Effector memory CD4-positive, alpha-beta T cell (primary cell): Measurements from ENCODE around the gene SVIL.
"Not testable (repeated sequence)": the region's sequence is repeated elsewhere in the genome, so short reads cannot be mapped to it uniquely, and the experiment has no call there.

Experiments used
- DNase-seq, 3 donors: peaks; one replicate each; pipeline ENCODE4 v3.0.0-alpha.2; 2020
- H3K27ac ChIP-seq: 2 replicates; pipeline ENCODE4 v1.7.0; 2013; ENCODE audit warnings: mild to moderate bottlenecking, low read length, moderate library complexity; ENCODE audit not compliant: insufficient read depth, poor library complexity, severe bottlenecking
- H3K27me3 ChIP-seq: replicated peaks from 2 replicates; pipeline ENCODE4 v1.7.0; 2013; ENCODE audit warnings: mild to moderate bottlenecking, low read length; ENCODE audit not compliant: insufficient read depth, control insufficient read depth, poor library complexity, severe bottlenecking
- H3K36me3 ChIP-seq: 2 replicates; pipeline ENCODE4 v1.7.0; 2013; ENCODE audit warnings: mild to moderate bottlenecking, low read length, moderate library complexity; ENCODE audit not compliant: control insufficient read depth, insufficient read depth
- H3K4me1 ChIP-seq: 2 replicates; pipeline ENCODE4 v1.7.0; 2013; ENCODE audit warnings: low read length, mild to moderate bottlenecking; ENCODE audit not compliant: control insufficient read depth, insufficient read depth, poor library complexity, severe bottlenecking
- H3K4me3 ChIP-seq: 2 replicates; pipeline ENCODE4 v1.7.0; 2013; ENCODE audit warnings: low read length, low read depth, mild to moderate bottlenecking; ENCODE audit not compliant: insufficient read depth, poor library complexity, severe bottlenecking
- H3K9me3 ChIP-seq: 2 replicates; pipeline ENCODE4 v1.7.0; 2013; ENCODE audit warnings: mild to moderate bottlenecking, low read length, moderate library complexity; ENCODE audit not compliant: control insufficient read depth

SVIL gene

DNA sequence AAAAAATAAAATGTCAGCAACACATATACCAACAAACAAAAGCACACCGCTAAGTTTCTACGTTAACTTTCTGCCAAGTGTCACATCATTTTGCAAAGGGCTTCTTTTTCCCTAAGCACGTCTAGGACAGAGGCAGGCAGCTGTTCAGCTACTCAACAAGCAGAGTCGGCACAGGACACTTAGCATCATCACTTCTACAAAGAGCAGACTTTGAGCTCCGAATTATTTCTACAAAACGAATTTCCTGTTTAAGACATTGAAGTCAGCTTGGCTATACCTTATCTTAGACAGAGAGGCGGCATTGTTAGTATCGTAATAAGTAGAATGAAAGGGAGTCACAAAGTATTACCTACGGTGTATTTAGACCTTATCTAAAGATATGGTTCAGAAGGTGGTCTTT is 110.1 kb downstream of the SVIL start:
- H3K27ac ChIP-seq, result no peak overlapping the region
- H3K36me3 ChIP-seq, result peaks cover 50% of the 10 kb centered on the region
- no peaks in the 10 kb centered on the region for H3K9me3 ChIP-seq
- no peak for DNase-seq
- H3K4me1 ChIP-seq, result no peaks in the 10 kb centered on the region
- no peaks in the 10 kb centered on the region for H3K27me3 ChIP-seq
- H3K4me3 ChIP-seq, result no peak overlapping the region

DNA sequence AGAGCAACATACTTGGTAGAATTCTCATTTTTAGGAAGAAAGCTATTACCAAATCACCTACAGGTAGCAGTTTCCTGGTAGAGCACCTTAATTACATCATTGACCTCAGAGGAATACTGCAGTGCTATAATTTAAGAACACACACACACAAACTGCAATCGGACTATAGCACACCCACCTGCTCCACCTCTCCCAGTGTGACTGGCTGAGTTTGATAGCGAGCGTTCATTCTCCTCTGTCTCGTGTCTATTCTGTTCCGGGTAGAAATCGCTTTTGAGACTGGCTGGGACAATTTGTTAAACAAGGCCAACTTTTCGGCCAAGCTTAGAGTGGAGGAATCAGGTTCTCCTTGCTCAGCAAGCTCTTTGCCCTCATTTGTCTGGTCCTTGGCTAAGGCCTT is 110.5 kb downstream of the SVIL start:
- Histone ChIP-seq H3K36me3 (peaks cover 50% of the 10 kb centered on the region), H3K4me1 (no peaks in the 10 kb centered on the region)

DNA sequence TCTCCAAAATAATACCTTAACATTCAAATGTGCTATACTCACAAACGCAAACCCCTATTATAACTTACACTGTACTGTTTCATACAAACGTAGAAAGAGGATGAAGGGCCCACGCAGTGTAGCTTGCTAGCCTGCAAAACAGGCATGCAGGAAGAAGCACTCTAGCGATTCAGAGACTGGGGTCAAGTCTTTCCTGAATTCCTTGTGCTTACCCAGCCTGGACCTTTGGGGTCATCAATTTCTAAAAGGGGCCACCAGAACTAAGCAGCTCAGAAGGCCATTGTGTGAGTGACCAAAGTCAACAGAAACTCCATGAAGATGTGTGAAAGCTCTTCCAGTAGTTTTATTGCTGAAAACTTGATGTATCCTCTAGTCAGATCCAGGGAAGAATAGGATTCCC is 111.9 kb downstream of the SVIL start:
- no peaks in the 10 kb centered on the region for H3K4me1 ChIP-seq
- no peaks in the 10 kb centered on the region for H3K9me3 ChIP-seq
- H3K27ac ChIP-seq, result no peak overlapping the region
- H3K36me3 ChIP-seq, result peaks cover 58% of the 10 kb centered on the region
- no peaks in the 10 kb centered on the region for H3K27me3 ChIP-seq
- no peak overlapping the region for H3K4me3 ChIP-seq
- no peak for DNase-seq

More for the DNA sequence above, 110.5 kb downstream of the SVIL start:
- Histone ChIP-seq H3K9me3 (no peaks in the 10 kb centered on the region), H3K4me3 (no peak overlapping the region), H3K27ac (no peak overlapping the region), H3K27me3 (no peaks in the 10 kb centered on the region)
- DNase-seq, result no peak

DNA sequence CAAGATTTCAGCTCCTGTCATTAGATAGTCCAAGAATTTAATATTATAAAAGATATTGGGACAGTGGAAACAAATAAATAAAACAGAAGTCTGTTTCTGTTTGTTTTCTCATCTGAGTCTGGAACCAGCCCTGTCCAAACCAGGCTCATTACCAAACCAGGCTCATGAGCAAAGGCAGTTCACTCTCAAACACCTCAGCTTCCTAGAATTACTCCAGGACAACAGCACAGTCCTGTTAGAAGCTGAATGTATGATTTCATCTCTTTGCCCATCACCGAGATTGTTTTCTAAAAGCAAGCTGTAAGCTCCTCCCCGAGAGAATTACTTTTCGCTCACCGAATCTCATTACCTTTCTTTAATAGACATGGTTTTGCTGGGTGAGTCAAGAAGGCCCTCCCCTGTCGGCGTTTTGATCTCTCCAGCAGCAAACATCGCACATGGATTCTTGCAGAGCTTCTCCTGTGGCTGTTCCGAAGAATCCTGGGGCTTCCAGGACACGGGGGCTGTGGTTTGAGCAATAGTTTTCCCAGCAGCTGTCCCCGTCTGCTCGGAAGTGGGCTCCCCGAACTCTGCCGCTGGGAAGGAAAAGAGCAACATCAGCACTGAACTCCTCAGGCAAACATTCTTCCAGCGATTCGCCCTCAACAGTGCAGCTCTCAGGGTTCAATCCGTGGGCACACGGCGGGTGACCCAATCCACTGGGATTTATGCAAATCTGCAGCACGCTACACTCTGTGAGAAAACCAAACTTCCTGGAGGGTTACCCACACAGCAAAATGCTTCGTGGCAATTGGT is 112.5 kb downstream of the SVIL start:
- Histone ChIP-seq H3K9me3 (no peaks in the 10 kb centered on the region), H3K27me3 (no peaks in the 10 kb centered on the region), H3K36me3 (peaks cover 58% of the 10 kb centered on the region), H3K4me1 (no peaks in the 10 kb centered on the region), H3K4me3 (no peak overlapping the region), H3K27ac (no peak overlapping the region)
- DNase-seq, result no peak

DNA sequence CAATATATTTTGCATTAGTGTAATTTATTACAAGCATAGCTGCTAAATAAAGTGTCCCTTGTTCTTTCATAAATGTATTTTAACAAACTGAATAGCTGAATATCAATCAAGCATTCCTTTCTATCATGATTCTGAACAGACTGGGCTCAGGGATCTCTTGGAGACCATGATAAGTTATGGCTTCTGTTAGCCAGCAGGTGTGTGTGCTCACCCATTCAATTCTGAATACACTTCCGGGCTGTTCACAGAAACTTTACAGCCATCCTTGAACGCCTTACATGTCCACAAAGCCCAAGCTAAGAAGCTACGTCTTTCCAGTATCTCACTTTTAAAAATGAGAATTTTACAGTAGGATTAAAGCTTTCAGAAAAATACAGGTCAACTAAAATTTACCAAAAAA is 115.1 kb downstream of the SVIL start:
- H3K27ac ChIP-seq, result no peak overlapping the region
- no peak for DNase-seq
- peaks cover 42% of the 10 kb centered on the region for H3K36me3 ChIP-seq
- no peaks in the 10 kb centered on the region for H3K9me3 ChIP-seq
- no peaks in the 10 kb centered on the region for H3K4me1 ChIP-seq
- no peaks in the 10 kb centered on the region for H3K27me3 ChIP-seq
- H3K4me3 ChIP-seq, result no peak overlapping the region

DNA sequence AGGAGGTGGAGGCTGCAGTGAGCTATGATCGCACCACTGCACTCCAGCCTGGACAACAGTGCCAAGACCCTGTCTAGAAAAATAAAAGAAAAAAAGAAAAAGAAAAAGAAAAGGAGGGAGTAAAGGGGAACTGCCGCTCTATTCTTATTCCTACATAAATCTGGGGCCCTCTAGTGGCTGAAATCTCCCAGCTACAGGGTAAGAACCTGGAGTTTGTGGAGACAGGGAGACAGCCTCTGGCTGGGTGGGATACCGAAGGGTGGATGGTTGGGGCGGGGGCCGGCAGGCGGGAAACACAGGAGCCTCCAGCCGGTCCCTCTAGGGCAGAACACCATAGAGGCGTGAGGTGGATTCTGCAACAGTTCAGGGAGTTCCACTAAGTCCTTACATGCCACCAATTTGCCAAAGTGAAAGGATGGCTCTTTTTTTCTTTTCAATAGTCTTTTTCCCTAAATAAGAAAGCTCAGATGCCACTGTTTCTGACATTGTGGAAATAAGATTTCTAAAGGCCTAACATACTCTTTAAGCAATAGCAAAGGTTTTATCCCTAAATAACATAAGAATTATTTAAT is 117.3 kb downstream of the SVIL start:
- H3K9me3 ChIP-seq, result no peaks in the 10 kb centered on the region
- no peak overlapping the region for H3K4me3 ChIP-seq
- no peak for DNase-seq
- H3K27ac ChIP-seq, result no peak overlapping the region
- no peaks in the 10 kb centered on the region for H3K4me1 ChIP-seq
- H3K27me3 ChIP-seq, result no peaks in the 10 kb centered on the region
- H3K36me3 ChIP-seq, result peaks cover 27% of the 10 kb centered on the region

DNA sequence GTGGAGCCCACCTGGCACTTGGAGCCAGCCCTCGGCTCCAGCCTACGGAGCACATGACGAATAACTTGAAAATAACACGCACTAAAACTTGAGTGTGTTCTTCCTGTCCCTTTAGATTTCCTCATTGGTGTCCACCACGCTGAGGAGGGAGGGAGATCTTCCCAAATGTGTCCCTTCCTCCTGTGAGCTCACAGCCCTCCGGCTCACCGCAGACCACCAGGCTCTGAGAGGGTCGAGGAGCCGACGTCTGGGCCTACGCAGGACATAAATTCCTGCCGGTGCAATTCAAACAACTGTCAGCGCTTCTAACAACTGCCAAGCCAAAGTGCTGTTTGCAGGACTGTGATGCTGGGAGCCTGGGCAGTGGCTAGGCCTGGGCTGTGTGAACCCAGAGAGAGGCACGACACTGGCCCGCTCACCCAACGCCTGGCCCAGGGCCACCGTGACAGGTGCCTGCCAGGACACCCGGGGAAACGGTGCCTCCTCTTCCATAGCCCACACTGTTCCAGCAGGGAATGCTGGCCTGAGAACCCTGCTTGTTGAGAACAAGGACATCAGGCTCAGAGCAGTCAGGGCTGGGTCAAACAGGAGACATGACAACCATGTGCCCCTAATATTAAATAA is 118.3 kb downstream of the SVIL start:
- not testable (repeated sequence) for DNase-seq, H3K4me3 ChIP-seq, H3K27ac ChIP-seq, H3K27me3 ChIP-seq, H3K4me1 ChIP-seq, H3K9me3 ChIP-seq
- H3K36me3 ChIP-seq, result peaks cover 21% of the 10 kb centered on the region

DNA sequence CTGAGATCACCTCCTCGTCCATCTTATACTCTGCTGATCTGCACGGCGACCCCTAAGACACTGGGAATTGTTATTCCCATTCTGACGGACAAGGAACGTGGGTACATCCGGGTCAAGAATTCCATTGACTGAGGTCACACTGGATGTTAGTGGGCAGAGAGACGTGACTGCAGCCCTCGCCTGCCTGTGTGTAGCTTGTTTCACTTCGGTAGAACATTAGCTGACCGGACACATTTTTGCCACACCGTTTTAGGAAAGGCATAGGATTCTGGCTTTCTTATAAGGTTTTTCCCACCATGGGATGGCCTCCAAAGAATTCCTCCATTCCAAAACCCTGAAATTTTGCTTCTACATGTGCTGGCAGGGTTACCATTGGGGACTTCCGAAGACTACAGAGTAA is 118.9 kb downstream of the SVIL start:
- H3K4me1 ChIP-seq, H3K4me3 ChIP-seq, H3K27me3 ChIP-seq, H3K9me3 ChIP-seq, DNase-seq, H3K27ac ChIP-seq: not testable (repeated sequence)
- peaks cover 17% of the 10 kb centered on the region for H3K36me3 ChIP-seq

DNA sequence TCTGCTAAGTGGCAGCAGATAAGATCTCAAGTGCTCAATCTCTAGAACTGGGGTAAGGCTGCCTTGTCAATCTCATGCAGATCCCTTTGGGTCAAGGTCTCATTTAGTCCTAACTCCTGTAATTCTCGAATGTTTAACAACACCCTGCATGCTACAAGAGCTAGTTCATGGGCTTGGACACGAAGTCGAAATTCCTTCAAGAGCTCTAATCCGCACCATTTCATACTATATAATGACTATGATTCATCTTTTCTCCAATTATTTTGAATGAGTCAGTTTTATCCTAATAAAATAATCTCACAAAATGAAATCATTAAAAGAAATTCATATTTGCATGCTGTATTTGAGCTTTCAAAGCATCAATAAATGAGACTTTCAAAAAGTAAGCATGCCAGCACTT is 119.7 kb downstream of the SVIL start:
- H3K27ac ChIP-seq, H3K27me3 ChIP-seq: not testable (repeated sequence)

DNA sequence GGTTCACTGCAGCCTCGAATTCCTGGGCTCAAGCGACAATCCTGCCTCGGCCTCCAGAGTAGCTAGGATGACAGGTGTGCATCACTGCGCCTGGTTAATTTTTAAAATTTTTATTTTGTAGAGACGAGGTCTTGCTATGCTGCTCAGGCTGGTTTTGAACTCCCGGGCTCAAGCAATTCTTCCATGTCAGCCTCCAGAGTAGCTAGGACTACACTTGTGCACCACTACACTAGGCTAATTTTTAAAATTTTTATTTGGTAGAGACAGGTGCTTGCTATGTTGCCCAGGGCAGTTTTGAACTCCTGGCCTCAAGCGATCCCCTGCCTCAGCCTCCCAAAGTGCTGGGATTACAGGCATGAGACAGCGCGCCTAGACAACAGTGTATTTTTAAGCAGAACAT is 120.5 kb downstream of the SVIL start:
- Histone ChIP-seq H3K4me3 (no peak overlapping the region), H3K9me3 (no peaks in the 10 kb centered on the region), H3K27ac (no peak overlapping the region), H3K36me3 (peaks cover 11% of the 10 kb centered on the region), H3K4me1 (no peaks in the 10 kb centered on the region), H3K27me3 (no peaks in the 10 kb centered on the region)
- DNase-seq, result no peak

More for the DNA sequence above, 119.7 kb downstream of the SVIL start:
- not testable (repeated sequence) for DNase-seq, H3K36me3 ChIP-seq, H3K4me1 ChIP-seq, H3K4me3 ChIP-seq, H3K9me3 ChIP-seq
